Mesothelial cell of epicardium (in vitro differentiated cells): ENCODE measurements around the gene SLC35A2. TPM values are rescaled to one million over a fixed set of nuclear protein-coding genes. Genes with fewer than 3 reads are reported as not detected.
A peak's percentile ranks its signal among the peaks of the same experiment; 100 is the strongest.

Experiments
- DNase-seq, 2 experiments: peaks; one replicate each; pipeline ENCODE4 v3.0.0; 2021; ENCODE audit warnings: low spot score in 2 of 2; ENCODE audit not compliant: unreplicated experiment in 2 of 2
- H3K27ac Mint-ChIP-seq: 2 replicates; pipeline ENCODE4 v1.8.0; 2021; ENCODE audit warnings: mixed read lengths
- H3K27me3 Mint-ChIP-seq: 2 replicates; pipeline ENCODE4 v1.8.0; 2021; ENCODE audit warnings: low read depth, mixed read lengths
- H3K36me3 Mint-ChIP-seq: 2 replicates; pipeline ENCODE4 v1.8.0; 2021; ENCODE audit warnings: mixed read lengths
- H3K4me1 Mint-ChIP-seq: 2 replicates; pipeline ENCODE4 v1.8.0; 2021; ENCODE audit warnings: mixed read lengths
- H3K4me3 Mint-ChIP-seq: 2 replicates; pipeline ENCODE4 v1.8.0; 2021; ENCODE audit warnings: mild to moderate bottlenecking, moderate library complexity, mixed read lengths
- H3K9me3 Mint-ChIP-seq: 2 replicates; pipeline ENCODE4 v1.8.0; 2021; ENCODE audit warnings: mixed read lengths
- total RNA-seq: library from RNA; stranded (reverse); gene quantifications from 3 replicates; pipeline ENCODE4 v1.2.1, GENCODE V29; 2021
- TF ChIP-seq, protein P1 (sequence below): fragments of 200-600 bp; sonication (generic); IDR thresholded peaks from one replicate; pipeline ENCODE4 v1.5.0; 2021; ENCODE audit warnings: antibody characterized with exemption; ENCODE audit not compliant: unreplicated experiment

SLC35A2 gene
- total RNA-seq, 1 donor from 2014 or later, result 43.8 TPM

DNA sequence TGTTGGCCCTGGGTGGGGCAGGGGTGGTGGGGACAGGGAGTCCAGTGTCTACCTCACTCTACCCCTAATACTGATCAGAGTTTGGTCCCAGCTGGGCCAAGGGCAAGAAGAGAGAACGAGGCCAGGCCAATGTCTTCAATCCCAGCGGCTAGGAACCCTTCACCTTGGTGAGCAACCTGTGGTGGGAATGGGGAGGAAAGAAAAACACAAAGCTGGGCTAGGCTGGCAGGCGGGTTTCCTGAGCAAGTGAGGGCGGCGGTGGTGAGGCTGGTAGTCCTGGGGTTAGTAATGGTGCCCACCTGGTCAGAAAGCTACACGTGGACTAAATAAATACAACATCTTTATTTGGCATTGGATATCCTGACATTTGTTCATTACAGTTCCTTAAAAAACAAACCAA, 8.2 kb downstream of the SLC35A2 start:
- Mint-ChIP-seq H3K27ac (no peak overlapping the region), H3K27me3 (no peaks in the 10 kb centered on the region), H3K9me3 (no peaks in the 10 kb centered on the region), H3K4me3 (no peak overlapping the region), H3K36me3 (peaks cover 16% of the 10 kb centered on the region), H3K4me1 (peaks cover 3% of the 10 kb centered on the region)
- no peak for DNase-seq
- TF ChIP-seq, protein P1, sequence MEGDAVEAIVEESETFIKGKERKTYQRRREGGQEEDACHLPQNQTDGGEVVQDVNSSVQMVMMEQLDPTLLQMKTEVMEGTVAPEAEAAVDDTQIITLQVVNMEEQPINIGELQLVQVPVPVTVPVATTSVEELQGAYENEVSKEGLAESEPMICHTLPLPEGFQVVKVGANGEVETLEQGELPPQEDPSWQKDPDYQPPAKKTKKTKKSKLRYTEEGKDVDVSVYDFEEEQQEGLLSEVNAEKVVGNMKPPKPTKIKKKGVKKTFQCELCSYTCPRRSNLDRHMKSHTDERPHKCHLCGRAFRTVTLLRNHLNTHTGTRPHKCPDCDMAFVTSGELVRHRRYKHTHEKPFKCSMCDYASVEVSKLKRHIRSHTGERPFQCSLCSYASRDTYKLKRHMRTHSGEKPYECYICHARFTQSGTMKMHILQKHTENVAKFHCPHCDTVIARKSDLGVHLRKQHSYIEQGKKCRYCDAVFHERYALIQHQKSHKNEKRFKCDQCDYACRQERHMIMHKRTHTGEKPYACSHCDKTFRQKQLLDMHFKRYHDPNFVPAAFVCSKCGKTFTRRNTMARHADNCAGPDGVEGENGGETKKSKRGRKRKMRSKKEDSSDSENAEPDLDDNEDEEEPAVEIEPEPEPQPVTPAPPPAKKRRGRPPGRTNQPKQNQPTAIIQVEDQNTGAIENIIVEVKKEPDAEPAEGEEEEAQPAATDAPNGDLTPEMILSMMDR, result no peak

DNA sequence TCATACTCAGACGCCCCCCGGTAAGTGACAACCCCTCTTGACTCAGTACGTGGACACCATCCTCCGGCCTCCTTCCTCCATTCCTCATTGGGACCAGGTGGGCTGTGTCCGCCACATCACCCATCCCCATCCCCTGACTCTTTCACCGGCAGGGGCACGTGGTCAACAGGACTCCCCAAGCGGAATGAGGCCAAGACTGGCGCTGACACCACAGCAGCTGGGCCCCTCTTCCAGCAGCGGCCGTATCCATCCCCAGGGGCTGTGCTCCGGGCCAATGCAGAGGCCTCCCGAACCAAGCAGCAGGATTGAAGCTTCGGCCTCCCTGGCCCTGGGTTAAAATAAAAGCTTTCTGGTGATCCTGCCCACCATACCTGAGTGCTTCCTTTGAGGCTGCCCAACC, 8.7 kb downstream of the SLC35A2 start:
- Mint-ChIP-seq H3K9me3 (no peaks in the 10 kb centered on the region), H3K36me3 (peaks cover 16% of the 10 kb centered on the region), H3K4me1 (peaks cover 5% of the 10 kb centered on the region)

DNA sequence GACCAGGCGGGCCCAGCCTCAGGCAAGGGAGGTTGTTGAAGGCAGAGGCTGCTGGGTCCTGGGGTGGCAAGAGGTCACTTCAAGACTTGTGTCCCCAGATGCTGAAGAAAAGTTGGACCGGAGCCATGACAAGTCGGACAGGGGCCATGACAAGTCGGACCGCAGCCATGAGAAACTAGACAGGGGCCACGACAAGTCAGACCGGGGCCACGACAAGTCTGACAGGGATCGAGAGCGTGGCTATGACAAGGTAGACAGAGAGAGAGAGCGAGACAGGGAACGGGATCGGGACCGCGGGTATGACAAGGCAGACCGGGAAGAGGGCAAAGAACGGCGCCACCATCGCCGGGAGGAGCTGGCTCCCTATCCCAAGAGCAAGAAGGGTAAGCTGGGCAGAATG, 9.3 kb downstream of the SLC35A2 start:
- Mint-ChIP-seq H3K4me3 (no peak overlapping the region), H3K36me3 (peaks cover 16% of the 10 kb centered on the region), H3K9me3 (no peaks in the 10 kb centered on the region), H3K27ac (no peak overlapping the region), H3K27me3 (no peaks in the 10 kb centered on the region), H3K4me1 (peaks cover 5% of the 10 kb centered on the region)
- DNase-seq, result no peak
- TF ChIP-seq, protein P1, result no peak

More for the DNA sequence above, 8.7 kb downstream of the SLC35A2 start:
- no peak for DNase-seq
- Mint-ChIP-seq H3K27me3 (no peaks in the 10 kb centered on the region), H3K27ac (no peak overlapping the region), H3K4me3 (no peak overlapping the region)
- TF ChIP-seq, protein P1, result no peak

DNA sequence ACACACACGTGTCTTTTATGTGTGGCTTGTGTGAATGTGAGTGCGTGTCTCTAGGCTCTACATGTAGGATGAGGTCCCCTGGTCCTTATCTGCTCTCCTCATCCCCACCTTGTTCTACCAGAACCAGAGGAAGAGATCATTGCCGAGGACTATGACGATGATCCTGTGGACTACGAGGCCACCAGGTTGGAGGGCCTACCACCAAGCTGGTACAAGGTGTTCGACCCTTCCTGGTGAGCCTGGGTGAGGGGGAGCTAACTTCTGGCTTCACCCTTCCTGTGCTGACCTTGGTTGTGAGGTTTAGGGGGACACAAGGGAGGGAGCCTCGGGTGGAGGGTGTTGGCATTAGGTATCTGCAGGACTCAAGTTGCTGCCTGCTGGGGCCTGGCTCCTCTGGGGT, 10.4 kb downstream of the SLC35A2 start:
- Mint-ChIP-seq H3K36me3 (peaks cover 16% of the 10 kb centered on the region), H3K9me3 (no peaks in the 10 kb centered on the region), H3K4me3 (no peak overlapping the region), H3K4me1 (peaks cover 14% of the 10 kb centered on the region), H3K27ac (no peak overlapping the region), H3K27me3 (no peaks in the 10 kb centered on the region)
- TF ChIP-seq, protein P1, result no peak
- no peak for DNase-seq

DNA sequence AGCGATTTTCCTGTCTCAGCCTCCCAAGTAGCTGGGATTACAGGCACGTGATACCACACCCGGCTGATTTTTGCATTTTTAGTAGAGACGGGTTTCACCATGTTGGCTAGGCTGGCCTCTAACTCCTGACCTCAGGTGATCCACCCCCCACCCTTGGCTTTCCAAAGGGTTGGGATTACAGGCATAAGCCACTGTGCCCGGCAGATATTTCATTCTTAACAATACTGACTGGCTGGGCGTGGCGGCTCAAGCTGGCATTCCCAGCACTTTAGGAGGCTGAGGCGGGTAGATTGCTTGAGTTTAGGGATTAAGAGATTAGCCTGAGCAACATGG, 12.4 kb downstream of the SLC35A2 start:
- peaks cover 11% of the 10 kb centered on the region for H3K36me3 Mint-ChIP-seq
- DNase-seq, result no peak
- no peaks in the 10 kb centered on the region for H3K27me3 Mint-ChIP-seq

More for the DNA sequence above, 12.4 kb downstream of the SLC35A2 start:
- peak overlapping the region; percentile 15 for H3K4me3 Mint-ChIP-seq
- no peak overlapping the region for H3K27ac Mint-ChIP-seq
- H3K9me3 Mint-ChIP-seq, result no peaks in the 10 kb centered on the region
- peaks cover 18% of the 10 kb centered on the region for H3K4me1 Mint-ChIP-seq
- TF ChIP-seq, protein P1, result no peak
